Inflammatory macrophage treated with lipopolysaccharide for 4 hours (primary cell): ENCODE results near the gene SHH.
"Not testable (repeated sequence)": the region's sequence is repeated elsewhere in the genome, so short reads cannot be mapped to it uniquely, and the experiment has no call there.

Experiments used
- DNase-seq: peaks from one replicate; pipeline ENCODE4 v3.0.0-alpha.2; 2020

Gene SHH

GRCh38 chr7:155818820-155819168 lies 6.5 kb upstream of the SHH start:
- no peak for DNase-seq

GRCh38 chr7:155818154-155818819 lies 6.0 kb upstream of the SHH start:
- no peak for DNase-seq

GRCh38 chr7:155817515-155817914 lies 5.3 kb upstream of the SHH start:
- not testable (repeated sequence) for DNase-seq

GRCh38 chr7:155816996-155817395 lies 4.7 kb upstream of the SHH start:
- DNase-seq = no peak

- no peak for DNase-seq
Observed at GRCh38 chr7:155816192-155816508, 3.9 kb upstream of the SHH start.

- peak; percentile 33 for DNase-seq
Observed at GRCh38 chr7:155815332-155816191, 3.3 kb upstream of the SHH start.

- DNase-seq = no peak
Observed at GRCh38 chr7:155814316-155815276, 2.3 kb upstream of the SHH start.

GRCh38 chr7:155813546-155814315 lies 1.5 kb upstream of the SHH start:
- DNase-seq = no peak

GRCh38 chr7:155813125-155813524 lies 862 bp upstream of the SHH start:
- no peak for DNase-seq

- no peak for DNase-seq
Observed at GRCh38 chr7:155811560-155811894, 736 bp downstream of the SHH start.

- DNase-seq = no peak
Observed at GRCh38 chr7:155810770-155811559, 1.3 kb downstream of the SHH start.

- DNase-seq = no peak
Observed at GRCh38 chr7:155809947-155810769, 2.1 kb downstream of the SHH start.

GRCh38 chr7:155809332-155809946 lies 2.8 kb downstream of the SHH start:
- no peak for DNase-seq

GRCh38 chr7:155808549-155809331 lies 3.5 kb downstream of the SHH start:
- DNase-seq = no peak

- DNase-seq = no peak
Observed at GRCh38 chr7:155807789-155808548, 4.3 kb downstream of the SHH start.

GRCh38 chr7:155807065-155807671 lies 5.1 kb downstream of the SHH start:
- no peak for DNase-seq

- no peak for DNase-seq
Observed at GRCh38 chr7:155806096-155806871, 6.0 kb downstream of the SHH start.

- DNase-seq = no peak
Observed at GRCh38 chr7:155805826-155806095, 6.5 kb downstream of the SHH start.
